LNCaP clone FGC (cell line): ENCODE data around the gene EHMT1.
A peak's percentile ranks its signal among the peaks of the same experiment; 100 is the strongest.

ENCODE experiments used
- DNase-seq: peaks from one replicate; pipeline ENCODE4 v3.0.0-alpha.2; 2011; ENCODE audit warnings: low read depth
- H3K4me3 ChIP-seq: 2 replicates; pipeline ENCODE4 v1.5.1; 2011; ENCODE audit warnings: mild to moderate bottlenecking, low read depth, low read length, control low read depth
- CTCF ChIP-seq: IDR thresholded peaks from 2 replicates; pipeline ENCODE4 v1.5.1; 2012; ENCODE audit warnings: mild to moderate bottlenecking; ENCODE audit not compliant: control insufficient read depth, insufficient read depth; ENCODE audit errors: extremely low read depth

The EHMT1 gene

GRCh38 chr9:137666955-137667670 is 48.3 kb downstream of the EHMT1 start:
- H3K4me3 ChIP-seq: no peak overlapping the region
- no peak for TF ChIP-seq CTCF
- DNase-seq: no peak

- no peak for DNase-seq
- no peak overlapping the region for H3K4me3 ChIP-seq
- no peak for TF ChIP-seq CTCF
These were observed 49.4 kb downstream of the EHMT1 start for GRCh38 chr9:137668203-137668602.

GRCh38 chr9:137669261-137669672 is 50.5 kb downstream of the EHMT1 start:
- TF ChIP-seq CTCF: no peak
- no peak overlapping the region for H3K4me3 ChIP-seq
- no peak for DNase-seq

GRCh38 chr9:137670391-137671195 is 51.8 kb downstream of the EHMT1 start:
- TF ChIP-seq CTCF: no peak

GRCh38 chr9:137671196-137671538 is 52.4 kb downstream of the EHMT1 start:
- no peak for DNase-seq
- no peak for TF ChIP-seq CTCF
- H3K4me3 ChIP-seq: no peak overlapping the region

More at GRCh38 chr9:137670391-137671195, 51.8 kb downstream of the EHMT1 start:
- peak; percentile 81 for DNase-seq
- H3K4me3 ChIP-seq: peak overlapping the region; percentile 35

- no peak for DNase-seq
- no peak for TF ChIP-seq CTCF
- H3K4me3 ChIP-seq: no peak overlapping the region
These were observed 52.9 kb downstream of the EHMT1 start for GRCh38 chr9:137671721-137672120.
